Measurements from ENCODE around the gene WDR75.

Gene WDR75

GRCh38 chr2:189408294-189408693 lies 33.0 kb upstream of the WDR75 start:
- TF ChIP-seq CTCF (IDR thresholded peaks at IDR 0.05; ENCODE audit: control insufficient read depth, extremely low read depth, insufficient read depth) = no peak
- no peak overlapping the region for H3K4me3 ChIP-seq (ENCODE audit: low read depth, low read length)
- no peak for DNase-seq (ENCODE audit: low read depth)

DNA sequence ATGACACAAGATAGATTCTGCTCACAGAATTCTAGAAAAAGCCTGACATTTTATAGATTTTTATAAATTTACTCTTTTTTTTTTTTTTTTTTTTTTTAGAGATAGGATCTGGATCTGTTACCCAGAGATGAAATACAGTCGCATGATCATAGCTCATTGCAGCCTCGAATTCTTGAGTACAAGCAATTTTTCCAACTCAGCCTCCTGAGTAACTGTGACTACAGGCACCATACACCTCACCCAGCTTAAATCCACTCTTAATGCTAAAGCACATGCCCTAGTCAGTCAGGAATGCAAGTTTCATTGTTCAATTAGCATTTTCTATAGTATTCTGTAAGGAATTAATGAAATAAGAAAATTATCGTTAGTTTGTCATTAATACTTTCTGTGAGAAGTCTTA lies 32.1 kb upstream of the WDR75 start:
- no peak for TF ChIP-seq CTCF (IDR thresholded peaks at IDR 0.05; ENCODE audit: control insufficient read depth, extremely low read depth, insufficient read depth)
- no peak overlapping the region for H3K4me3 ChIP-seq (ENCODE audit: low read depth, low read length)
- DNase-seq (ENCODE audit: low read depth) = no peak

DNA sequence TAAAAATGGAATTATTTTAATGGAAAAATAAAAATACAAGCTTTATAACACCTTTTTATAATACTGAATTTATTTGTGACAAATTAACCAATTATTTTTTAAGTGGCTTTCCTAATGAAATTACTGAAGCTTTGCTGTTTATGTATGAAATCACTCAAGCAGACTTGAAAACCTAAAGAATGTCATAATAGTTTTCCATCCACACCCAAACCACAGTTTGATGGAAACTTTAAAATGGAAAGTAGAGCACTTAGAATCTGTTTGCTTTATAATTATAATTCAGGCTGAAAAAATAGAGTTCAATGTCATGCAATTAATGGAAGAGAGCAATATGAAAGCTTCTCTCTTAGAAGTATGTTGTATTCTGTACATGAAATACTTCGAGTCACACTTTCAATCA lies 31.6 kb upstream of the WDR75 start:
- no peak for TF ChIP-seq CTCF (IDR thresholded peaks at IDR 0.05; ENCODE audit: control insufficient read depth, extremely low read depth, insufficient read depth)
- H3K4me3 ChIP-seq (ENCODE audit: low read depth, low read length) = no peak overlapping the region
- no peak for DNase-seq (ENCODE audit: low read depth)

GRCh38 chr2:189411860-189412259 lies 29.4 kb upstream of the WDR75 start:
- no peak overlapping the region for H3K4me3 ChIP-seq (ENCODE audit: low read depth, low read length)
- no peak for TF ChIP-seq CTCF (IDR thresholded peaks at IDR 0.05; ENCODE audit: control insufficient read depth, extremely low read depth, insufficient read depth)
- DNase-seq (ENCODE audit: low read depth) = no peak

DNA sequence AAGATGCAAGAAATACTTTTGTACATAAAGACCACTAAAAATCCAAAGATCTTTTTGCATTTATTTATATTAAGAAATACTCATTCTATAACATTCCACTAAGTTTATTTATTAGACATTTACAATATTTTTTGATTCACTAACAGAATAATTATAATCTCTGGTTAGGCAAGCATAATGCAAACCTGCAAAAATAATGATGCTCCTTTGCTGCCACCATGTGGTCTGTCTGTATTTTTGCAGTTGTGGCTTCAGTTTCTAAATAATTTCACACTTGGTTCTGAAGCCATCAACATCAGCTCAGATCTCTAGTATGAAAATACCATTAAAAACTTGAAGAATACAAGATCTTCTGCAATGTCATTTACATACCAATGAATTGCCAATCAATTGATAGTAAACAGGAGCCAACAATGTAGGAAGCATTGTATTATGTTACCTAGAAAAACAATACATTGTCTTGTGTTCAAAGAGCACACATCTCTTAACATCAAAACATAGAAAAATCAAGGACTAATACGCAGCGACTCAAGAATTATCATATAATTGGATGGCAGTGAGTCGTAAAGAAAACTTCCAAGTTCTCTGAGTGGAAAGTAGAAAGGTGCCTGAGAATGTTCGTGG lies 28.8 kb upstream of the WDR75 start:
- H3K4me3 ChIP-seq (ENCODE audit: low read depth, low read length) = no peak overlapping the region
- DNase-seq (ENCODE audit: low read depth) = peak; percentile 32
- peak; percentile 70 for TF ChIP-seq CTCF (IDR thresholded peaks at IDR 0.05; ENCODE audit: control insufficient read depth, extremely low read depth, insufficient read depth)

DNA sequence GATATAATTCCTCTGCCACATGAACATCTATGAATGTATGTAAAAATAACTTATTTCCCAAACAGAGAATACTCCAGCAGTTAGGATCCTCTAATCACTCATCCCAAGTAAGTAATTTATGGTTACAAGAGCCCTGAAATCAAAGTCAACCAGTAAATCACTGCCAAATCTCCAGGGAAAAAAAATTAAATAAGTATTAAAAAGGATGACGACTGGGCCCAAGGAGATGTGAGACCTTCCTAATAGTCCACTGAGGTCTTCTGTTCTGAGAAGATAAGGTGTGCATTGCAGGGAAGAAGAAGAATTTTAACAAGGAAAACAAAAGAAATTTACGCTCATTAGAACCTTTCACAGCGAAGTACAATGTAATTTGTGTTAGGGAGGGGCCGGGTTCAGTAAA lies 28.0 kb upstream of the WDR75 start:
- DNase-seq (ENCODE audit: low read depth) = no peak
- no peak for TF ChIP-seq CTCF (IDR thresholded peaks at IDR 0.05; ENCODE audit: control insufficient read depth, extremely low read depth, insufficient read depth)
- no peak overlapping the region for H3K4me3 ChIP-seq (ENCODE audit: low read depth, low read length)

DNA sequence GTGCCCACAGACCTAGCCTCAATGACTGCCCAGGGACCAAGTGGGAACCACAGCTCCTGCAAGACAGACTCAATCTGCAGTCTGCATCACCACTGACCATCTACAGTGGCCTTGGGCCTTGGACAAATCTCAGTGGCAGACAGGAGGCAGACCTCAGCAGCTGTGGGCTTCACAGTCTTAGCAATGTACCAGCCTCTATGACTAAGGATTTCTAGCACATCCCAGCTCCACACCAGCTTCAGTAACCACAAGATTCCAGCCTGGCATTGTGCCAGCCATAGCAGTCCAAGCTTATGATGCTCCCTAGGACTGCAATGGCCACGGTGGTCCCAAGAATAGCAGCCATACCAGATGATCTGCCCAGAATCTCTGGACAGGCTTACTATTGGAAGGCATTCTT lies 19.6 kb upstream of the WDR75 start:
- no peak overlapping the region for H3K4me3 ChIP-seq (ENCODE audit: low read depth, low read length)
- TF ChIP-seq CTCF (IDR thresholded peaks at IDR 0.05; ENCODE audit: control insufficient read depth, extremely low read depth, insufficient read depth) = no peak
- no peak for DNase-seq (ENCODE audit: low read depth)

All from LNCaP clone FGC (cell line).